ENCODE measurements around the gene C1QTNF12.

- TF ChIP-seq, protein P1, sequence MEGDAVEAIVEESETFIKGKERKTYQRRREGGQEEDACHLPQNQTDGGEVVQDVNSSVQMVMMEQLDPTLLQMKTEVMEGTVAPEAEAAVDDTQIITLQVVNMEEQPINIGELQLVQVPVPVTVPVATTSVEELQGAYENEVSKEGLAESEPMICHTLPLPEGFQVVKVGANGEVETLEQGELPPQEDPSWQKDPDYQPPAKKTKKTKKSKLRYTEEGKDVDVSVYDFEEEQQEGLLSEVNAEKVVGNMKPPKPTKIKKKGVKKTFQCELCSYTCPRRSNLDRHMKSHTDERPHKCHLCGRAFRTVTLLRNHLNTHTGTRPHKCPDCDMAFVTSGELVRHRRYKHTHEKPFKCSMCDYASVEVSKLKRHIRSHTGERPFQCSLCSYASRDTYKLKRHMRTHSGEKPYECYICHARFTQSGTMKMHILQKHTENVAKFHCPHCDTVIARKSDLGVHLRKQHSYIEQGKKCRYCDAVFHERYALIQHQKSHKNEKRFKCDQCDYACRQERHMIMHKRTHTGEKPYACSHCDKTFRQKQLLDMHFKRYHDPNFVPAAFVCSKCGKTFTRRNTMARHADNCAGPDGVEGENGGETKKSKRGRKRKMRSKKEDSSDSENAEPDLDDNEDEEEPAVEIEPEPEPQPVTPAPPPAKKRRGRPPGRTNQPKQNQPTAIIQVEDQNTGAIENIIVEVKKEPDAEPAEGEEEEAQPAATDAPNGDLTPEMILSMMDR (IDR thresholded peaks at IDR 0.05; ENCODE audit: low read length) = no peak
- TF ChIP-seq EZH2 (optimal IDR thresholded peaks at IDR 0.05; ENCODE audit: low read depth, low read length) (no peak), EZH2phosphoT487 (IDR thresholded peaks at IDR 0.05; ENCODE audit: low read length) (no peak)
Measured at GRCh38 chr1:1241588-1242219, 4.8 kb downstream of the C1QTNF12 start.

Data from MM.1S (cell line).